ENCODE measurements around the gene OAS1.
"Not testable (repeated sequence)": the region's sequence is repeated elsewhere in the genome, so short reads cannot be mapped to it uniquely, and the experiment has no call there.

Gene OAS1

DNA sequence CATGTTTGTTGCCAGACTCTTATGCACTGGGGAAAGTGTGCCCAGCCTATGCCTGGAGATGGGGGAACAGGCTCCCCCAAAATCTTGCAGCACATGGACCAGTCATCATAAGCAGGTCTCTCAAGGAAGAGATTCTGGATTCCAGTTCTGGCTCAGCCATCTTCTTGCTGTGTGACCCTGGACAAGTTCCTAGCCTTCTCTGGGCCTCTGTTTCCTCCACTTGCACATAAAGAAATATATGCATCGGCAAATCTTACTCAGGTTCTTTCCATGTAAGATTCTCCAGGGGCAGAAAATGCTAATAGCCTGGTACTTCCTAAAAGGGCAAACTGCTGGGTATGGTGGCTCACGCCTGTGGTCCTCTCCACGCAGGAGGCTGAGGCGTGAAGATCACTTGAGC lies 38.8 kb downstream of the OAS1 start:
- TF ChIP-seq, protein P1, sequence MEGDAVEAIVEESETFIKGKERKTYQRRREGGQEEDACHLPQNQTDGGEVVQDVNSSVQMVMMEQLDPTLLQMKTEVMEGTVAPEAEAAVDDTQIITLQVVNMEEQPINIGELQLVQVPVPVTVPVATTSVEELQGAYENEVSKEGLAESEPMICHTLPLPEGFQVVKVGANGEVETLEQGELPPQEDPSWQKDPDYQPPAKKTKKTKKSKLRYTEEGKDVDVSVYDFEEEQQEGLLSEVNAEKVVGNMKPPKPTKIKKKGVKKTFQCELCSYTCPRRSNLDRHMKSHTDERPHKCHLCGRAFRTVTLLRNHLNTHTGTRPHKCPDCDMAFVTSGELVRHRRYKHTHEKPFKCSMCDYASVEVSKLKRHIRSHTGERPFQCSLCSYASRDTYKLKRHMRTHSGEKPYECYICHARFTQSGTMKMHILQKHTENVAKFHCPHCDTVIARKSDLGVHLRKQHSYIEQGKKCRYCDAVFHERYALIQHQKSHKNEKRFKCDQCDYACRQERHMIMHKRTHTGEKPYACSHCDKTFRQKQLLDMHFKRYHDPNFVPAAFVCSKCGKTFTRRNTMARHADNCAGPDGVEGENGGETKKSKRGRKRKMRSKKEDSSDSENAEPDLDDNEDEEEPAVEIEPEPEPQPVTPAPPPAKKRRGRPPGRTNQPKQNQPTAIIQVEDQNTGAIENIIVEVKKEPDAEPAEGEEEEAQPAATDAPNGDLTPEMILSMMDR (conservative IDR thresholded peaks at IDR 0.05) = no peak
- no peak overlapping the region for H3K27ac ChIP-seq

DNA sequence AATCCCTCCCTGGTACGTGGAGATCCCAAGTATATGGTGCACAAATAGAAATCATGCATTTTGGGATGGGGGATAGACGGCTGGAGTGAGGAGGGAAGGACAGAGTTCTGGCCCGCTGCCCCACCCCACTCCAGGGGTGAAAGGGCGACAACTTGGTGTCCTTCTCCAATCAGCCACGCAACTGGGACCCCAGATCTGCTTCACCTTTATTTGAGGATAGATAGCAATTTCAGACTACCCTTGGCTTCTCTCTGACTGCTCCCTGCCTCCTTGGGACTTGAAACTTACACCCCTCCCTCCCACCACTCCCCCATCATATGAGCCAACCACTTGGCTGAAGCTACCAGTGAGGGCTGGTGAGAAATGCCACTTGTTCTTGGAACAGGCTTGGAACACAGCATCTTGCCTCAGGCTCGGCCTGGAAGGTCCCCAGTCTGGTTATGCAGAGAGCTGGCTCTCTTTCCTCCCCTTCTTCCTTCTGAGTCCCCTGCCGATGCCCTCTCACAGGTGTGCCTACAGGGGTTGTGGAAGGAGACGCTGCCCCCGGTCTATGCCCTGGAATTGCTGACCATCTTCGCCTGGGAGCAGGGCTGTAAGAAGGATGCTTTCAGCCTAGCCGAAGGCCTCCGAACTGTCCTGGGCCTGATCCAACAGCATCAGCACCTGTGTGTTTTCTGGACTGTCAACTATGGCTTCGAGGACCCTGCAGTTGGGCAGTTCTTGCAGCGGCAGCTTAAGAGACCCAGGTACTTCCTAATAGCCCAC lies 39.7 kb downstream of the OAS1 start:
- TF ChIP-seq, protein P1 (conservative IDR thresholded peaks at IDR 0.05) = no peak
- H3K27ac ChIP-seq = no peak overlapping the region

DNA sequence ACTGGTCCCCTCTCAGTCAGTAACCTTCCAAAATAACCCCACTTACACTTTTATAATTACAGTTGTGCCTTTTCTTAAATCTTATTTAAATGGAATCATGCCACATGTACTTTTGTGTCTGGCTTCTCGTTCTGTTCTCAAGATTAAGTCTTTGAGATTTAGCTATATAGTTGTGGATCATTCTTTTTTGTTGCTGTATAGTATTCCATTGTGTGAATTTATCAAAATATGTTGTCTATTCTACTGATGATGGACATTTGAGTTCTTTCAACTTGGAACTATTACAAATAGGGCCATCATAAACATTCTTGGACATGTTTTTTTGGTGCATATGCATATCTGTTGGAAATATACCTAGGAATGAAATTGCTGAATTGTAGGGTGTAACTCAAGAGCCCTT lies 40.6 kb downstream of the OAS1 start:
- no peak overlapping the region for H3K27ac ChIP-seq
- TF ChIP-seq, protein P1 (conservative IDR thresholded peaks at IDR 0.05) = no peak

DNA sequence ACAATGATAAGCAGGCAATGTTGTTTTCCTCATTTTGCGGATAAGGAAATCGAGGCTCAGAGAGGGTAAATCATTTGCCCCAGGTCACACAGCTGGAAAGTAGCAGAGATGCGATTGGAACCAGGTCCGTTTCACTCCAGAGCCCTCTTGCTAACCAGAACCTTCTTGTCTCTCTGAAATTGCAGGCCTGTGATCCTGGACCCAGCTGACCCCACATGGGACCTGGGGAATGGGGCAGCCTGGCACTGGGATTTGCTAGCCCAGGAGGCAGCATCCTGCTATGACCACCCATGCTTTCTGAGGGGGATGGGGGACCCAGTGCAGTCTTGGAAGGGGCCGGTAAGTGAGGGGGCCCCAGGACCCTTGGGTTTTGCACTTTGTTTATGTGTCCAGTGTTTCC lies 41.0 kb downstream of the OAS1 start:
- H3K27ac ChIP-seq = no peak overlapping the region
- TF ChIP-seq, protein P1 (conservative IDR thresholded peaks at IDR 0.05) = no peak

GRCh38 chr12:112948806-112949205 lies 42.0 kb downstream of the OAS1 start:
- TF ChIP-seq, protein P1 (conservative IDR thresholded peaks at IDR 0.05) = no peak
- no peak overlapping the region for H3K27ac ChIP-seq

- TF ChIP-seq, protein P1 (conservative IDR thresholded peaks at IDR 0.05) = no peak
- no peak overlapping the region for H3K27ac ChIP-seq
These were observed 43.9 kb downstream of the OAS1 start for GRCh38 chr12:112950701-112951100.

GRCh38 chr12:112957125-112957524 lies 50.4 kb downstream of the OAS1 start:
- H3K27ac ChIP-seq = not testable (repeated sequence)

DNA sequence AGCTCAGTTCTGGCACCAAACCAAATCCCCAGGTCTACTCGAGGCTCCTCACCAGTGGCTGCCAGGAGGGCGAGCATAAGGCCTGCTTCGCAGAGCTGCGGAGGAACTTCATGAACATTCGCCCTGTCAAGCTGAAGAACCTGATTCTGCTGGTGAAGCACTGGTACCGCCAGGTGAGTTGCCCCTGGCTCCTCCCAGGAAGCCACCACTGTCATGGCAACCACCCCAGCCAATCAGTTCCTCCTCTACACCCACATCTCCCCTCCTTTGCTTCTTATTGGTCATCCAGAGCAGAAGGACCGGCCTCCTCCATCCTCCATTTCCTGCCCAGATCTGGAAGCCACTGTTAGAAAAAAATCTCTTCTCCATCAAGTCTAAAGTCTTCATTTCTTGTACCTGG lies 54.3 kb downstream of the OAS1 start:
- TF ChIP-seq, protein P1 (conservative IDR thresholded peaks at IDR 0.05) = no peak
- H3K27ac ChIP-seq = no peak overlapping the region

All from VCaP (cell line).